ENCODE data around the gene OLAH. TPM values are rescaled to one million over a fixed set of nuclear protein-coding genes. Genes with fewer than 3 reads are reported as not detected.
A peak's percentile ranks its signal among the peaks of the same experiment; 100 is the strongest.

Gene OLAH
- total RNA-seq, 1 experiment from 2014 or later, result not detected

DNA sequence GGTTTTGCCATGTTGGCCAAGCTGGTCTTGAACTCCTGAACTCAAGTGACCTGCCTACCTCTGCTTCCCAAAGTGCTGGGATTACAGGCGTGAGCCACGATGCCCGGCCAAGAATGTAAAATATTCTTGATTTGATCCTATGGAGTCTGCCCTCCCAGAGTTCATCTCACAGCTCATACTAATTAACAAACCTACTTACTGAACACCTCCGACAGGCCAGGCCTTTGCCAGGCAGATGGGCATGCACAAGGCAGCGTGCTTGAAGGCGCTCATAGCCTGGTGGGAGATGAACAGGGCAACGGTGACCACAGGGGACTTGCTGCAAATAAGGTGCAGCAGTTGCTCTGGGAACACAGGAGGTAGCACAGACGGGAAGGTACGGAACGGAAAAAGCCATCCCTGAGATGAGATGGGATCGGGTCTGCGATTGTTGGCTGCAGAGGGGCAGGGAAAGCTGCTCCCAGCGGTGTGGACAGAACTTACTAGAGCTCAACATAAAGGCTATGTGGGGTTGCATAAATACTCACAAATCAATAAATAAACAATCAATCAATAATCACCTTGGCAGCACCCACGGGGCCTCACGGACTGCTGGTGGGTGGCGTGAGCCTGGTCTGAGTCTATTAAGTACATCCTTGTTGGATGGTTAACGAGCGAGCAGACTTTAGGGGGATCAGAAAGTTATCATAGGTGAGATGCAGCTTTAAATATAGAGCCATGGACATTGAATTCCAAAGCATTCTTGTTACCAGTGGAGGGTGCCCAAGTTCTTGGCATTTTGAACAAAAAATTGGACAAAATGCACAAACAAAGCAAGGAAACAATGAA, 40.1 kb downstream of the OLAH start:
- ATAC-seq, result no peak
- POLR2A ChIA-PET, result no interaction called here
- H3K4me1 Mint-ChIP-seq, result peaks cover 16% of the 10 kb centered on the region
- CTCF ChIA-PET, result no interaction called here
- H3K9me3 Mint-ChIP-seq, result no peaks in the 10 kb centered on the region
- peaks cover 2% of the 10 kb centered on the region; the same call in 1 of the 2 replicates for H3K36me3 Mint-ChIP-seq
- H3K27ac Mint-ChIP-seq, result peak overlapping the region; percentile 65
- H3K4me3 Mint-ChIP-seq, result no peak overlapping the region; the same call in 1 of the 2 replicates
- no peak for TF ChIP-seq RELA (CRISPR knock-in tag; IDR thresholded peaks at IDR 0.05; ENCODE audit: borderline replicate concordance)
- TF ChIP-seq FOXK1 (CRISPR knock-in tag; IDR thresholded peaks at IDR 0.05), result no peak
- TF ChIP-seq, protein P1, sequence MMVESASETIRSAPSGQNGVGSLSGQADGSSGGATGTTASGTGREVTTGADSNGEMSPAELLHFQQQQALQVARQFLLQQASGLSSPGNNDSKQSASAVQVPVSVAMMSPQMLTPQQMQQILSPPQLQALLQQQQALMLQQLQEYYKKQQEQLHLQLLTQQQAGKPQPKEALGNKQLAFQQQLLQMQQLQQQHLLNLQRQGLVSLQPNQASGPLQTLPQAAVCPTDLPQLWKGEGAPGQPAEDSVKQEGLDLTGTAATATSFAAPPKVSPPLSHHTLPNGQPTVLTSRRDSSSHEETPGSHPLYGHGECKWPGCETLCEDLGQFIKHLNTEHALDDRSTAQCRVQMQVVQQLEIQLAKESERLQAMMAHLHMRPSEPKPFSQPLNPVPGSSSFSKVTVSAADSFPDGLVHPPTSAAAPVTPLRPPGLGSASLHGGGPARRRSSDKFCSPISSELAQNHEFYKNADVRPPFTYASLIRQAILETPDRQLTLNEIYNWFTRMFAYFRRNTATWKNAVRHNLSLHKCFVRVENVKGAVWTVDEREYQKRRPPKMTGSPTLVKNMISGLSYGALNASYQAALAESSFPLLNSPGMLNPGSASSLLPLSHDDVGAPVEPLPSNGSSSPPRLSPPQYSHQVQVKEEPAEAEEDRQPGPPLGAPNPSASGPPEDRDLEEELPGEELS (CRISPR knock-in tag; IDR thresholded peaks at IDR 0.05), result no peak
- no peak for TF ChIP-seq ZNF396 (CRISPR knock-in tag; IDR thresholded peaks at IDR 0.05; ENCODE audit: borderline replicate concordance)
- peaks cover 3% of the 10 kb centered on the region; the same call in 1 of the 2 replicates for H3K27me3 Mint-ChIP-seq (ENCODE audit: low read depth)
- DNase-seq (ENCODE audit: low spot score), result no peak

DNA sequence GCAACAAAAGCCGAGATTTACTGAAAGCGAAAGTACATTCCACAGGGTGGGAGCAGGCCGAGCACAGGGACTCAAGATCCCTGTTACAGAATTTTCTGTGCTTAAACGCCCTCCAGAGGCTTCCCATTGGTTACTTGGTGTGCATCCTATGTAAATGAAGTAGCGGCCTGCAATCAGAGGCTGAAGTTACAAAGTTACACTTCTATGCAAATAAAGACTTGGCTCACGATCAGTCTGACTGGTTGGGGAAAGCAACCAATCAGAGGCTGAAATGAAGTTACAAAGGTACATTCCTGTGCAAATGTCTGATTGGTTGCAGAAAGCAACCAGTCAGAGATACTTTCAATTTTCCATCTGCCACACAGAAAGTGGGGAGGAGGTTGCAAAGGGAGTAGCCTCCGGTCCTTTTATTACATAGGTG, 40.8 kb downstream of the OLAH start:
- ChIA-PET CTCF (no interaction called here), POLR2A (no interaction called here)
- H3K27ac Mint-ChIP-seq, result peak overlapping the region; percentile 65
- peaks cover 2% of the 10 kb centered on the region; the same call in 1 of the 2 replicates for H3K36me3 Mint-ChIP-seq
- ATAC-seq (peak; percentile 43), DNase-seq (ENCODE audit: low spot score) (peak; percentile 24)
- peaks cover 3% of the 10 kb centered on the region; the same call in 1 of the 2 replicates for H3K27me3 Mint-ChIP-seq (ENCODE audit: low read depth)
- H3K9me3 Mint-ChIP-seq, result no peaks in the 10 kb centered on the region
- H3K4me3 Mint-ChIP-seq, result no peak overlapping the region
- peaks cover 16% of the 10 kb centered on the region for H3K4me1 Mint-ChIP-seq
- TF ChIP-seq, protein P2, sequence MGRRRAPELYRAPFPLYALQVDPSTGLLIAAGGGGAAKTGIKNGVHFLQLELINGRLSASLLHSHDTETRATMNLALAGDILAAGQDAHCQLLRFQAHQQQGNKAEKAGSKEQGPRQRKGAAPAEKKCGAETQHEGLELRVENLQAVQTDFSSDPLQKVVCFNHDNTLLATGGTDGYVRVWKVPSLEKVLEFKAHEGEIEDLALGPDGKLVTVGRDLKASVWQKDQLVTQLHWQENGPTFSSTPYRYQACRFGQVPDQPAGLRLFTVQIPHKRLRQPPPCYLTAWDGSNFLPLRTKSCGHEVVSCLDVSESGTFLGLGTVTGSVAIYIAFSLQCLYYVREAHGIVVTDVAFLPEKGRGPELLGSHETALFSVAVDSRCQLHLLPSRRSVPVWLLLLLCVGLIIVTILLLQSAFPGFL (CRISPR knock-in tag; IDR thresholded peaks at IDR 0.05; ENCODE audit: borderline replicate concordance), result no peak
- TF ChIP-seq ELF4 (CRISPR knock-in tag; IDR thresholded peaks at IDR 0.05; ENCODE audit: low read depth) (no peak), GABPB1 (CRISPR knock-in tag; IDR thresholded peaks at IDR 0.05) (0 out of 2 replicates have a peak, but pooled peaks have one; percentile 34), ZNF263 (CRISPR knock-in tag; IDR thresholded peaks at IDR 0.05; ENCODE audit: low read depth) (no peak), NFYB (CRISPR knock-in tag; conservative IDR thresholded peaks at IDR 0.05; ENCODE audit: low read depth) (peak; percentile 69), TEAD1 (CRISPR knock-in tag; IDR thresholded peaks at IDR 0.05) (no peak)
- TF ChIP-seq, protein P3, sequence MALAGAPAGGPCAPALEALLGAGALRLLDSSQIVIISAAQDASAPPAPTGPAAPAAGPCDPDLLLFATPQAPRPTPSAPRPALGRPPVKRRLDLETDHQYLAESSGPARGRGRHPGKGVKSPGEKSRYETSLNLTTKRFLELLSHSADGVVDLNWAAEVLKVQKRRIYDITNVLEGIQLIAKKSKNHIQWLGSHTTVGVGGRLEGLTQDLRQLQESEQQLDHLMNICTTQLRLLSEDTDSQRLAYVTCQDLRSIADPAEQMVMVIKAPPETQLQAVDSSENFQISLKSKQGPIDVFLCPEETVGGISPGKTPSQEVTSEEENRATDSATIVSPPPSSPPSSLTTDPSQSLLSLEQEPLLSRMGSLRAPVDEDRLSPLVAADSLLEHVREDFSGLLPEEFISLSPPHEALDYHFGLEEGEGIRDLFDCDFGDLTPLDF (CRISPR knock-in tag; IDR thresholded peaks at IDR 0.05), result no peak

DNA sequence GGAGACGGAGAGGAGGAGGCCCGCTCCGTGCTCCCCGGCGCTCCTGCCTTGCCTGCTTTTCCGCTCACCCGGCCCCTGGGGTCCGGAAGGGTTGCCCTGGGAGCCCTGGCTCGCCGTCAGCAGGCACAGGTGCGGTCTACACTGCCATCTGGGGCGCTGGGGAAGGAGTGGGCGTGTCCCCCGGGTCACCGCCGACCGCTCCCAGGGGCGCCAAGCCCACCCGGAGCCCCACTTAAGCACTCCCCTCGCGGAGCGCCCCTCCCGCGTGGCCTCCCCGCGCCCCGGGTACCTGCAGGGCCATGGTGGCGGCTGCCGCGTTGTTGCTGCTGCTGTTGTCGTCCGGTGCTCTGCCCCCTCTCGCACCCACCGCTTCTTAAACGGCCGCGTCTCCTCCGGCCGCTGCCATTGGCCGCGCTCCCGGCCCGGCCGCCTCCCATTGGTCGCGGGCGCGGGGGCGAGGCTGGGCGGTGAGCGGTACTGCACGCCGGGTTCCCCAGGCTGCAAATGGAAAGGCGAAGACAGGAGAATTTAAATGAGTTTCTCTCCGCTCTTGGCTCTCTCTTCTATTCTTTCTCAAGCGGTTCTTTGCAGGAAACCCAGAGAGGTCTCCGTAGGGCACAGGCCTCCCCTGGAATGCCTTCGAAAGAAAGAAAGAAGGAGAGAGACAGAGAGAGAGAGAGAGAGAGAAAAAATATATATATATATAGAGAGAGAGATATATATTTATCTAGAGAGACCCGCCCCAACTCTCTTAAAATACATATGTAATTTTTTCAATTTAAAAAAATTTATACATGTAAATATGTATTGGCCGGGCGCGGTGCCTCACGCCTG, 44.9 kb downstream of the OLAH start, which contains the start of gene ACBD7:
Gene ACBD7, minus strand, starts transcription at position 349 of the 834 bp plus-strand sequence. Its CDS starts 48 bp downstream, at position 301.
- Mint-ChIP-seq H3K4me1 (peaks cover 16% of the 10 kb centered on the region), H3K36me3 (peaks cover 2% of the 10 kb centered on the region; the same call in 1 of the 2 replicates), H3K27ac (peak within 1 kb of the TSS; percentile 70; the same call in 1 of the 2 replicates), H3K27me3 (ENCODE audit: low read depth) (peaks cover 24% of the 10 kb centered on the region), H3K9me3 (no peaks in the 10 kb centered on the region), H3K4me3 (peak within 1 kb of the TSS; percentile 61)
- ChIA-PET CTCF (no interaction called here), POLR2A (no interaction called here)
- peak; percentile 89 for DNase-seq (ENCODE audit: low spot score)
- peak; percentile 96 for ATAC-seq
- TF ChIP-seq NR2C2 (CRISPR knock-in tag; IDR thresholded peaks at IDR 0.05) (no peak), ZNF416 (CRISPR knock-in tag; IDR thresholded peaks at IDR 0.05) (no peak), CREM (CRISPR knock-in tag; IDR thresholded peaks at IDR 0.05) (no peak), ZNF232 (CRISPR knock-in tag; IDR thresholded peaks at IDR 0.05) (no peak)
- TF ChIP-seq, protein P4, sequence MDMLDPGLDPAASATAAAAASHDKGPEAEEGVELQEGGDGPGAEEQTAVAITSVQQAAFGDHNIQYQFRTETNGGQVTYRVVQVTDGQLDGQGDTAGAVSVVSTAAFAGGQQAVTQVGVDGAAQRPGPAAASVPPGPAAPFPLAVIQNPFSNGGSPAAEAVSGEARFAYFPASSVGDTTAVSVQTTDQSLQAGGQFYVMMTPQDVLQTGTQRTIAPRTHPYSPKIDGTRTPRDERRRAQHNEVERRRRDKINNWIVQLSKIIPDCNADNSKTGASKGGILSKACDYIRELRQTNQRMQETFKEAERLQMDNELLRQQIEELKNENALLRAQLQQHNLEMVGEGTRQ (CRISPR knock-in tag; IDR thresholded peaks at IDR 0.05), result no peak
- TF ChIP-seq, protein P5, sequence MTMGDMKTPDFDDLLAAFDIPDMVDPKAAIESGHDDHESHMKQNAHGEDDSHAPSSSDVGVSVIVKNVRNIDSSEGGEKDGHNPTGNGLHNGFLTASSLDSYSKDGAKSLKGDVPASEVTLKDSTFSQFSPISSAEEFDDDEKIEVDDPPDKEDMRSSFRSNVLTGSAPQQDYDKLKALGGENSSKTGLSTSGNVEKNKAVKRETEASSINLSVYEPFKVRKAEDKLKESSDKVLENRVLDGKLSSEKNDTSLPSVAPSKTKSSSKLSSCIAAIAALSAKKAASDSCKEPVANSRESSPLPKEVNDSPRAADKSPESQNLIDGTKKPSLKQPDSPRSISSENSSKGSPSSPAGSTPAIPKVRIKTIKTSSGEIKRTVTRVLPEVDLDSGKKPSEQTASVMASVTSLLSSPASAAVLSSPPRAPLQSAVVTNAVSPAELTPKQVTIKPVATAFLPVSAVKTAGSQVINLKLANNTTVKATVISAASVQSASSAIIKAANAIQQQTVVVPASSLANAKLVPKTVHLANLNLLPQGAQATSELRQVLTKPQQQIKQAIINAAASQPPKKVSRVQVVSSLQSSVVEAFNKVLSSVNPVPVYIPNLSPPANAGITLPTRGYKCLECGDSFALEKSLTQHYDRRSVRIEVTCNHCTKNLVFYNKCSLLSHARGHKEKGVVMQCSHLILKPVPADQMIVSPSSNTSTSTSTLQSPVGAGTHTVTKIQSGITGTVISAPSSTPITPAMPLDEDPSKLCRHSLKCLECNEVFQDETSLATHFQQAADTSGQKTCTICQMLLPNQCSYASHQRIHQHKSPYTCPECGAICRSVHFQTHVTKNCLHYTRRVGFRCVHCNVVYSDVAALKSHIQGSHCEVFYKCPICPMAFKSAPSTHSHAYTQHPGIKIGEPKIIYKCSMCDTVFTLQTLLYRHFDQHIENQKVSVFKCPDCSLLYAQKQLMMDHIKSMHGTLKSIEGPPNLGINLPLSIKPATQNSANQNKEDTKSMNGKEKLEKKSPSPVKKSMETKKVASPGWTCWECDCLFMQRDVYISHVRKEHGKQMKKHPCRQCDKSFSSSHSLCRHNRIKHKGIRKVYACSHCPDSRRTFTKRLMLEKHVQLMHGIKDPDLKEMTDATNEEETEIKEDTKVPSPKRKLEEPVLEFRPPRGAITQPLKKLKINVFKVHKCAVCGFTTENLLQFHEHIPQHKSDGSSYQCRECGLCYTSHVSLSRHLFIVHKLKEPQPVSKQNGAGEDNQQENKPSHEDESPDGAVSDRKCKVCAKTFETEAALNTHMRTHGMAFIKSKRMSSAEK (CRISPR knock-in tag; IDR thresholded peaks at IDR 0.05; ENCODE audit: borderline replicate concordance), result no peak
- TF ChIP-seq, protein P6, sequence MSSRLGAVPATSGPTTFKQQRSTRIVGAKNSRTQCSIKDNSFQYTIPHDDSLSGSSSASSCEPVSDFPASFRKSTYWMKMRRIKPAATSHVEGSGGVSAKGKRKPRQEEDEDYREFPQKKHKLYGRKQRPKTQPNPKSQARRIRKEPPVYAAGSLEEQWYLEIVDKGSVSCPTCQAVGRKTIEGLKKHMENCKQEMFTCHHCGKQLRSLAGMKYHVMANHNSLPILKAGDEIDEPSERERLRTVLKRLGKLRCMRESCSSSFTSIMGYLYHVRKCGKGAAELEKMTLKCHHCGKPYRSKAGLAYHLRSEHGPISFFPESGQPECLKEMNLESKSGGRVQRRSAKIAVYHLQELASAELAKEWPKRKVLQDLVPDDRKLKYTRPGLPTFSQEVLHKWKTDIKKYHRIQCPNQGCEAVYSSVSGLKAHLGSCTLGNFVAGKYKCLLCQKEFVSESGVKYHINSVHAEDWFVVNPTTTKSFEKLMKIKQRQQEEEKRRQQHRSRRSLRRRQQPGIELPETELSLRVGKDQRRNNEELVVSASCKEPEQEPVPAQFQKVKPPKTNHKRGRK (CRISPR knock-in tag; IDR thresholded peaks at IDR 0.05; ENCODE audit: borderline replicate concordance), result 0 out of 2 replicates have a peak, but pooled peaks have one; percentile 28
